A673 (cell line): ENCODE measurements around the gene SLC16A4.

ENCODE experiments used
- EZH2 ChIP-seq: fragments of 200-600 bp; sonication (generic); IDR thresholded peaks from 2 replicates; pipeline ENCODE4 v1.6.1; 2017; ENCODE audit warnings: borderline replicate concordance, low read depth, mild to moderate bottlenecking, mixed read lengths, antibody characterized with exemption, low read length; ENCODE audit not compliant: poor library complexity, severe bottlenecking
- TF ChIP-seq, protein P1 (sequence below): fragments of 300-800, 200-600 bp; sonication (generic); conservative IDR thresholded peaks from 2 replicates; pipeline ENCODE4 v1.5.1; 2017; ENCODE audit warnings: low read depth, mild to moderate bottlenecking, antibody characterized with exemption, low read length, moderate library complexity, mixed read lengths

DNA sequence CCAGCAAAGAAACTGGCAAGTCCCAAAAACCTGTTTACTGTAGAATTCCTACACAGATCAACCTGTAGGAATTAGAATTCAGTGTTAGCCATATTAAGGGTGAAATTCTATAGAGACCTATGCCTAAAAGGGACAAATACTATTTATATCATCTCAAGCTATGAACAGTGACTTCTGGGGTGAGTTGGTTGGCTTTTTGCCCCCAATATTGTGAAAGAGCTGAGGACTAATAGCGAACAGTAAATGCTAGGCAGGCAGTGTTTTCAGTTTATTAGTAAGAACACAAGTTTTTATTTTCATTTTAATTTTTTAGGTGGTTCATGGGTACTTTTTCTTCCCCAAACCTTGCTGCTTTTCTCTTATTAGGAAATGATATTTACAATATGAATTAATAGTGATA, 15.3 kb downstream of the SLC16A4 start:
- TF ChIP-seq, protein P1, sequence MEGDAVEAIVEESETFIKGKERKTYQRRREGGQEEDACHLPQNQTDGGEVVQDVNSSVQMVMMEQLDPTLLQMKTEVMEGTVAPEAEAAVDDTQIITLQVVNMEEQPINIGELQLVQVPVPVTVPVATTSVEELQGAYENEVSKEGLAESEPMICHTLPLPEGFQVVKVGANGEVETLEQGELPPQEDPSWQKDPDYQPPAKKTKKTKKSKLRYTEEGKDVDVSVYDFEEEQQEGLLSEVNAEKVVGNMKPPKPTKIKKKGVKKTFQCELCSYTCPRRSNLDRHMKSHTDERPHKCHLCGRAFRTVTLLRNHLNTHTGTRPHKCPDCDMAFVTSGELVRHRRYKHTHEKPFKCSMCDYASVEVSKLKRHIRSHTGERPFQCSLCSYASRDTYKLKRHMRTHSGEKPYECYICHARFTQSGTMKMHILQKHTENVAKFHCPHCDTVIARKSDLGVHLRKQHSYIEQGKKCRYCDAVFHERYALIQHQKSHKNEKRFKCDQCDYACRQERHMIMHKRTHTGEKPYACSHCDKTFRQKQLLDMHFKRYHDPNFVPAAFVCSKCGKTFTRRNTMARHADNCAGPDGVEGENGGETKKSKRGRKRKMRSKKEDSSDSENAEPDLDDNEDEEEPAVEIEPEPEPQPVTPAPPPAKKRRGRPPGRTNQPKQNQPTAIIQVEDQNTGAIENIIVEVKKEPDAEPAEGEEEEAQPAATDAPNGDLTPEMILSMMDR, result no peak
- no peak for TF ChIP-seq EZH2
